ENCODE measurements around the gene OSBPL10.
"Not testable (repeated sequence)": the region's sequence is repeated elsewhere in the genome, so short reads cannot be mapped to it uniquely, and the experiment has no call there.

Gene OSBPL10

DNA sequence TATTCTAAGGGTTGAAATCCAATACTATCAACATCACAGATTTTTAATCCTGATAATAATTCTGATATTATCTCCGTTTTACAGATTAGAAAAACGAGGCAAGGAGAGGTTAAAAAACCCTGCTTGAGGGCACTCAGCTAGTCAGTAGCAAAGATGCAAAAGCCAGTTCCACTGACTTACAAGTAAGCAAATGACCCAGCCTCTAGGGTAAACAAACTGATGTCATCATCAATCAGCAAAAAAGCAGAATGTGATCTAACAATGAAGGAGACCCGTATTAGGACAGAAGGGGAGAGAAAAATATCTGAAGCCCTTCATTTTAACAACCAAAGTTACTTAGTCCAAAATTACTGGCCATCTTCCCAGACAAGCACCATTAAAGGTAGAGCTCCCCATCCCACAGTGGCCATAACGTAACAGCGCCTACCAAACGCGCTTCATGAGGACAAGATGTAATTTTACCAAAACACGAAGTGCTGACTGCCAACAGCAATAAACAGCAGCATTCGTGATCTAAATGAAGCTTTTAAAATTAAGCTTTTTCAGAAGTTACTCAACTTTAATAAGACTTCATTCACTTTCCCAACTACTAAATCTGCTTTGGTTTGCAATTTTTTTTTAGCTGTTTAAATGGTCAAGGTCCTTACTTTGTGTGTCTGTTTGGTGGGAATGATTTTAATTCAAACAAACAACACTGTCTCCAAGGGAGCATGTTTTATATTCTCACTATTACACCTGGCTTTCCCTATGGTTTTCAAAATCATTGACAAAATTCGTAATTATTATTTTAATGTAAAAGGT, 176.6 kb downstream of the OSBPL10 start:
- no peak for DNase-seq

DNA sequence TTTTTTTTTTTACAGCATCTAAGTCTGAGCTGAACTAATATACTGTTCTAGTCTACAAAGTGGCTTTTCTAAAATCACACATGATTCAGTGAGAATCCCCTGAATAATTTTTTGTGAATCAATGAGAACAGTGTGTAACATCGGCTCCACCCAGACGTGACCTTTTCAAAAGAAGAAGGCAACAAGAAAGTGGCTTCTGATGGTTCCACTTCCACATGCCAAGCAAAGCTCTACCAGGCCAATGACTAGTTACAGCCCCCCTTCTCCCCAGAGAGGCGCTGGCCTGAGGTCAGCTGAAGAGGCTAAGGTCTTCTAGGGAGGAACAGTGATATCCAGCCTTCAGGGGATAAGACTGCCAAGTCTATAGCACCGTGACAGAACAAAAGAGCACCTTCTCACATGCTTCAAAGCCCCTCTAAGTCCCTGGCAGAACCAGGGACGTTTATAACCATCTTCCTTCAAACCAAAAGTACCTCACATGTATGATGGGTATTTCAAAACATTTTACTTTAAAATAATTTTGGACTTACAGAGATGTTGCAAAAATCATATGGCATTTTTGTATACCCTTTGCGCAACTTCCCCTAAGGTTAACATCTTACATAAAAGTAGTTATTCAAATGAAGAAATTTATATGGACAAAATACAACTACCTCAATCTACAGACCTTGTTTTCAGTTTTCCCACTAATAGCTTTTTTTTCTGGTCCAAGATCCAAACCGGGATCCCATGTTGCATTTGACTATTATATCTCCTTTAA, 177.9 kb downstream of the OSBPL10 start:
- DNase-seq, result no peak

DNA sequence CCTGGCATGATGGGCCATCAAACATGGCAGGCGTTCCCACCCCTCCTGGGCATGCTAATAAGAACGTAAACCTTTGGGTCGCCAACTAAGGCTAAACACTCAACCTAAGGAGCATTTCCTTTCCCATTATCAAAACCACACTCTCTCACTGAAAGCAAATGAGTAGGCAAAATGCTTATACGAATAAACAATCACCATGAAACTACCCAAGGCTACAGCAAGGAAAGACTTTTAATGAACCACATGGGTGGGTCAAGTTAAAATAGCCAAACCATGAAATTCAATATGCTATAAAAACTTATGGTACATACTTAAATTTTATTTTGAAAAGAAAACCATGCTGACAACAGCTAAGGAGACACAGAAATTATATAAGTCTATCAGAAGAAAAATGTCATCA, 180.6 kb downstream of the OSBPL10 start:
- DNase-seq, result no peak

DNA sequence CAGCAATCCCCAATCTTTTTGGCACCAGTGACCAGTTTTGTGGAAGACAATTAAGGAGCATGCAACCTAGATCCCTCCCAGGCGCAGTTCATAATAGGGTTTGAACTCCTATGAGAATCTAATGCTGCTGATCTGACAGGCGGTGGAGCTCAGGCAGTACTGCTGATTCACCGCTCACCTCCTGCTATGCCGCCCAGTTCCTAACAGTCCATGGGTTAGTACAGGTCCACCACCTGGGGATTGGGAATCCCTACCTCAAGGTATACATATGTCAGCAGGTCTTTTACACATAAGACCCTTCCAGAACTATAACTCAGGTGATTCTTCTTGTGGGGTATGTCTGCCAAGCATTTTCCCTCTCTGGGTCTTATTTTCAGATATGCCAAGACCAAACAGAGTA, 182.2 kb downstream of the OSBPL10 start:
- no peak for DNase-seq

DNA sequence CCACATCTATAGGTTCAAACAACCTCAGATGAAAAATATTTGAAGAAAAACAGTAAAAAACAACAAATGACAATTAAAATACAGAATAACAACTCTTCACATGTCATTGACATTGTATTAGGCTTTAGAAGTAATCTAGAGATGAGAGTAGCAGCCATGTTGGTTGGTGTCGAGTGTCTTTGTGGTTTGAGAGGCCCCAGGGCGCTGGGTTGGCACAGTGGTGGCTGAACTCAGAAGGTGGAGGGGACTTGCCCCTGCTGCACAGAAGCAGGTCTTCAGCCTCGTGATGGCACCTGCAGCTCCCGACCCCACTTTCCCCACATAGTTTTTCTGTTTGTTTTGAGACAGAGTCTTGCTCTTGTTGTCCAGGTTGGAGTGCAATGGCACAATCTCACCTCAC, 187.2 kb downstream of the OSBPL10 start:
- DNase-seq, result no peak

DNA sequence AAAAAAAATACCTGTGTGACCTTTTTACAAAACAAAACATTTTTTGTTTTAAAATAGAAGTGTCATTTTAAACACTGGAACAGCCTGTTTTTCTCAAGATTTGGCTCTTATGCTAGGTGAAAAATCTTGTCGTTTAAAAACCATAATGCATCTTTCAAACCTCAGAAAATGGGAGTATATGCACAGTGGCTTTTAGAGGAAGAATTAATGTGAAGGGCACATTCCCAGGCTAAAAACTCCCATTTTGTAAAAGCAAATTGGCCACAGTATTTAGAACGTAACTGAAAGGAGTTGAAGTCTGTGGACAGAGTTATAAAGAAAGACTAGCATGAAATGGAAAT, 190.0 kb downstream of the OSBPL10 start:
- DNase-seq, result no peak

DNA sequence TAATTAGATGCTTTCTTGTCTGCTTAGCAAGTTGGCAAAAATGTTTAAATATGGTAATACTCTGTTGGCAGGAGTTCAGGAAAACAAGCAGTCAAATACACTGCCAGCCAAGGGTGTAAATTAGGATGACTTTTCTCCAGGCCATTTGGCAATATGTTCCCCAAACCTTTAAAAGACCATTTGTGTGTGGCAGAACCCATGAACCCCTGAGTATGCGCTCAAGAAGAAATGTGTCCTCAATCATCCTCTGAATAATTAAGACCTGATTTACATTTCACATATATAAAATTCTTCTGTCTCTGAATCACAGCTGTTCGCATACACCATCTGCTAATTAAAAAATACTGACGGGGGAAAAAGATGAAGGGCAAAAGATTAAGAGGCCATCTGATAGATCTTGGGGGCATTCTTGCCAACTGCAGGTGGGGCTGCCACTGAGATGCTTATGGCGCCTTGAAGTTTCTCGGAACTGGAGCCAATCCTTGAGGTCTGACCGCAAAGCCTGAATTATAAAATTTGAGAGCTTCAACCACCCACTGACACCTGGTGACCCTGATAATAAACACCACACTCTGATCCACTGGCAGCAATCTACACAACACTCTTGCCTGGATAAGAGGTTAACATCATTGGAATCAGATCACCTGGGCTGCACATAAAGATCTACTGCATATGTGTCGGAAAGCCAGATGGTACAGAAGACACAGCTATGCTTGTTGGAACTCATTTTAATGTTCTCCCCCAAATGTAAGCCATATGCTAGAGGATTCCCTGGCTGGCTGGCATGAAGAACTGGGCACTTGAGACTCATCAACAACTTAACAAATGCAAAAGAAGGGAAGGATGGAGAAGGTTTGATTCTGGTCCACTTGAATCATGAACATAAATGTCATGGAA, 190.6 kb downstream of the OSBPL10 start:
- no peak for DNase-seq

DNA sequence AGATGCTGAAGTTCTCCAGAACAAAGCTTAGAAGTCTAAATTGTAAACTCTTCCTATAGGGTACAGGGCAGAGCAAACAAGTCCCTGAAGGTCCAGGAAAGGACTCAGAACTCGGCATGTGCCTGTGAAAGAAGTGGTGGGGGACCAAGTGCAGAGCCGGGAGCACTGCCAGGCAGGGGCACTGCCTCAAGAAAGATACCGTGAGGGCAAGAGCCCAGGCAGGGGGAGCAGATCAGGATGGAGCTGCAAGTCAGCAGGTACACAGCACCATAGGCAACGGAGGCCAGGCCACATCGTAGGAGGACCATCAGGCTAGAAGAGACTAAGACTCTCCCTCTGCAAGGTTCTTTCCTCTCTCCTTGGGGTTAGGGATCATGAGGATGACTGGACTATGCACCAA, 191.6 kb downstream of the OSBPL10 start:
- no peak for DNase-seq

DNA sequence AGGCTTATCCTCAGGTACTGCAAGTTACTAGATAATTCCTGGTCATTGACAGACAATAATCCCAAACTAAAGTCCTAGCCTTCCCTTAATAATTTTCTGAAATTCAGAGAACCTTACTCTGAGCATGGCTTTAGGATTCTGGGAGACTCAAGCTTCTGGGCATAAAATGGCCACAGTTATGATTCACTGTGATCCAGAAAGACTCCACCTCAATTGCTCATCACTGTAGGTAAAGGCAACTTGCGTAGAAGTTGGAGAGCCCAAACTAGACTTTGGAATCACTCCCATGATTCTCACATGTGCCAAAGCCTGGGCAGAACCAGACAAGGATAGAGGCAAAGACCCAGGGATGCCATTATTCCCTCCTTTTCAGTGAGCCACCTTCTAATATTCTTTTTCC, 195.3 kb downstream of the OSBPL10 start:
- DNase-seq, result no peak

DNA sequence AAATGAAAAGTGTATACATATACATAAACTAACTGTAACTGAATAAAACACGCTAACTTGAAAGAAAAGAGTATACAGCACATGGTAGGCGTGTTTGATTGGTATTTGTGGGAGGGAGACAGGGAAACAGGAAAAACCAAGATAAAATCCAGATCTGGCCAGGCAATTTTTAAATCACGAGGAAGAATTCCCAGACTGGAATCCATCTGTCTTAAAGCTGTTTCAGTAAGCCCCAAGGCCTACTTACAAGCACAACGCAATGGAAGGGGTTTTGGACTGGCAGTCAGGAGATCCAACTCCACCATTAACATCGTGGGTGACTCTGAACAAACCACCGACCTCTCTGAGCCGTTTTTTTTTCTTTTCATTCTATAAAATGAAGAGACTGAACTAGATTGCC, 195.8 kb downstream of the OSBPL10 start:
- DNase-seq, result no peak

DNA sequence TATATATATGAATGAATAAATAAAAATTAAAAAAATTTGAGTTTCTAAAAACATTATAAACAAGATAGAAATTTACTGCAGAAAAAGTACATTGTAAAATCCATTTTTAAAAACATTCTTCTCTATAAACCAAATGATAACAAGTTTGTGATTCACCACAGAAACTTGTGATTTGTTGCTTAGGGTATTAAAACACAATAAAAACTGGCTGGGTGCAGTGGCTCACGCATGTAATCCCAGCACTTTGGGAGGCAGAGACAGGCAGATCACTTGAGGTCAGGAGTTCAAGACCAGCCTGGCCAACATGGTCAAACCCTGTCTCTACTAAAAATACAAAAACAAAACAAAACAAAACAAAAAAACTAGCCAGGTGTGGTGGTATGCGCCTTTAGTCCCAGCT, 197.2 kb downstream of the OSBPL10 start:
- DNase-seq, result not testable (repeated sequence)

DNA sequence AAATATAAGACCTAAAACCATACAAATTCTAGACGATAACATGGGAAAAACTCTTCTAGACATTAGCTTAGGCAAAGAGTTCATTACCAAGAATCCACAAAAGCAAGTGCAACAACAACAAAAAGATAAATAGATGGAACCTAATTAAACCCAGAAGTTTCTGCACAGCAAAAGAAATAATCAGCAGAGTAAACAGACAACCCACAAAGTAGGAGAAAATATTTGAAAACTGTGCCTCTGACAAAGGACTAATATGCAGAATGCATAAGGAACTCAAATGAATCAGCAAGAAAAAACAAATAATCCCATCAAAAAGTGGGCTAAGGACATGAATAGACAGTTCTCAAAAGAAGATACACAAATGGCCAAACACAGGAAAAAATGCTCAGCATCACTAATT, 198.8 kb downstream of the OSBPL10 start:
- not testable (repeated sequence) for DNase-seq

DNA sequence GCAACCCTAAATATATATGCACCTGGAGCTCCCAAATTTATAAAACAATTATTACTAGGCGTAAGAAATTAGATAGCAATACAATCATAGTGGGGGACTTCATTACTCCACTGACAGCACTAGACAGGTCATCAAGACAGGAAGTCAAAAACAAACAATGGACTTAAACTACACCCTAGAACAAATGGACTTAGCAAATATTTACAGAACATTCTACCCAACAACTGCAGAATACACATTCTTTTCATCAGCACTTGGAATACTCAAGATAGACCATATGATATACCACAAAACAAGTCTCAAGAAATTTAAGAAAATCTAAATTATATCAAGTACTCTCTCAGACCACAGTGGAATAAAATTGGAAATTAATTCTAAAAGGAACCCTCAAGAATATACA, 201.5 kb downstream of the OSBPL10 start:
- no peak for DNase-seq

DNA sequence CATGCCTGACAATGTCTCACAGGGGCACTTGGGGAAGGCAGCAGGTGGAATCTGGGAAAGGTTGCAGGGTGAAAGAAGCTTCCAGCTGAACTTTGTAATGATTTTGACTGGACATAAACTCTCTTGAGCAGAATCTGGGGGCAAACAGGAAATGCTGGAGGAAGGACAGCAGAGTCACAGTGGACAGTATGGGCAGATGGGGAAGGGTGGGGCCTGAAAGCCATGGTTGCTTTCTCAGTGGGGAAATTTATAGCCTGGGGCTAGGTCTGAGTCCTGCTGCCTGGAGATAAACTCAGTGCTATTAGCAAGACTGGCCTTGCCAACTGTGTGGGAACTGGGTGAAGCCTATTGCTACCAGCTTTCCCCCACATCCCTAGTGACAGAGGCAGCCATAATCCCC, 203.2 kb downstream of the OSBPL10 start:
- no peak for DNase-seq

DNA sequence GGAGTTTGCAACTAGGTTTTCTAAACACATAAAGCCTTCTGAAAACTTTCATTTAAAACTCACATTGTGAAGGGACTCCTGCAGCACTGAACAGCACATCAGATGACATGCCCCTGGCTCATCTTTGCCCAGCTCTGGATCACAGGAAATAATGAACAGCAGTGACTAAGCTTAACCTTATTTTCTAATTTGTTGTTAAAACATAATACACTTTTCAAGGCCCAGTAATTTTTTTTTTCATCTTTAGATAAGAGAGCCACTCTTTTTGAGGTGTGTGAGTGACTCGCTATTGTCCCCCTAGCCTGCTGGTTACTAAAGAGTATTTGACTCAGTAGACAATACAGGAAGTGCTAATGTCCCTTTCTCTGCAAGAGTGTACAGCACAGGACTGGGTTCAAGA, 204.0 kb downstream of the OSBPL10 start:
- DNase-seq, result no peak

DNA sequence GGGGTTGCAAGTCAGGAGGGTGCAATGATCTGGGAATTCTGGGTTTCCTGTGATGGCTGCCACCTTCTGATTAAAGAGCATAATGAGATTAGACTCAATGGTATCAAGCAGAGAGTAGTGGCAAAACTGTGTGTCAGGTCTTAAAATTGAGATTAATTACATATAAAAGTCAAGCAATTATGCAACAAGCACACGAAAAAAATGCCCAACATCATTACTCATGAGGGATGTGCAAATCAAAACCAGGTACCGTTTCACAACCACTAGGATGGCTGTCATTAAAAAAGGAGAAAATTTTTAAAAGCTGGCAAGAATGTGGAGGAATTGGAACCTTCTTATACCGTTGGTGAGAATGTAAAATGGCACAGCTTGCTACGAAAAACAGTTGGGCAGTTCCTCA, 205.0 kb downstream of the OSBPL10 start:
- no peak for DNase-seq

DNA sequence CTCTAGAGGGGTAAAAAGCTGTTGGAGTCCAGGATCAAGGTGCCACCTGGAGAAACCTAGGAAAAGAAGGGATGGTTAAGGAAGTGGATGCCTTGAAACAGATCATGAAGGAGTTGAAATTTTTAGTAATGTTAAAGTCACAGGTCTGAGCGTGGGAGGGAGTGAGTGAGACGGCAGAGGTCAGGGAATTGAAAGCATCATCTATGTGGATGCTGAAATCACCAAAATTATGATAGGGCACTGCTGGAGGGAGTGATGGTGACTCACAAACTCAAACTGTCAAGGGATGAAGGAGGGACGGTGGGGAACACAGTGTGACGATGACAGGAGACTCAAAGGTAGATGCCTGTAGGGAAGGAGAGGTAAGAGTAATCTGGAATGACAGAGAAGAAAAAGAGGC, 205.7 kb downstream of the OSBPL10 start:
- DNase-seq, result no peak

DNA sequence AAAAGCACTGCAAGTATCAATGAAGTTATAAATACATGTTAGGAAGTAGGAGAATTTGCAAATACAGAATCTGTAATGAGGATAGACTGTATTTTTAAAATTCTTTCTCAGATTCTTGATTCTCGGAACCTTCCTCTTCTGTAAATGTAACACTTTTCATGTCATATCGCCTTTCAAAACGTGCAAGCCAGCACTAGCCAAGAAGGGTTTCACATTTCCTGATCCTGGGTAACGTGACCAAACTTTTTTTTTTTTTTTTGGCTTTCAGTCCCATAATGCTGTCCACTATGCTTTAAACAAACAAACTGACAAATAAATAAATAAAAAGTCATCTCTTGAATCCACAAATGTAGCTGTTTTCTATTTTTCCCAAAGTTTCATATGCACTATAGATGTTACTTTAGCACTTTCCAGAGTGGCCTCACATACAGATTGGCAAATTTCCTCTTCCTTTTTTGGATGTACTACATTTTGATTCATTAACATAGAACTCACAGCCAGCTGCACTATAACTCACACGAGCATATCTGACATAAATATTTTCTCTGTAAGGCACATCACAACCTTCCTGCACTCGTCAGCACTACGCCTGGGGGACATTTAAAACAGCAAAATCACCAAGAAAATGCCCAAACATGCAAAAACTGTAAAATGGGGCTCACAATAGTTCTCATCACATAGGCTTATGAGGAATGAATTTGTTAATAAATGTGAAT, 208.1 kb downstream of the OSBPL10 start:
- no peak for DNase-seq

DNA sequence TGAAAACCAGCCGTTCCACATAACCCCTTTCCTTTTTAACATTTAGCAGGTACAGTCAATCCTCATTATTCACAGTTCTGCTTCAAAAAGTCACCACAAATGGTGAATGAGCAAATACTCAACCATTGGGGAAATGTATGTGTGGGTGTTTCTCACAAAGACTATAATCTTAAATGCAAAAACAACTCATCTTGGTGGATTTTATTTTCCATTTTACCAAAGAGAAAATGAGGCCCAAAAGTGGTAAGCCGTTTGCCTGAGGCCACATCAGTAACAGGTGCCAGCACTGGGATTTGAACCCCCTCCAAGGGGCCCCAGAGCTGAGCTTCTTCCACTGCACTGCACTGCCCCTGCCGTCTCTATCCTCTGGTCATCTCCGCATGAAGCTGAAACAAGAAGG, 208.8 kb downstream of the OSBPL10 start:
- DNase-seq, result no peak

DNA sequence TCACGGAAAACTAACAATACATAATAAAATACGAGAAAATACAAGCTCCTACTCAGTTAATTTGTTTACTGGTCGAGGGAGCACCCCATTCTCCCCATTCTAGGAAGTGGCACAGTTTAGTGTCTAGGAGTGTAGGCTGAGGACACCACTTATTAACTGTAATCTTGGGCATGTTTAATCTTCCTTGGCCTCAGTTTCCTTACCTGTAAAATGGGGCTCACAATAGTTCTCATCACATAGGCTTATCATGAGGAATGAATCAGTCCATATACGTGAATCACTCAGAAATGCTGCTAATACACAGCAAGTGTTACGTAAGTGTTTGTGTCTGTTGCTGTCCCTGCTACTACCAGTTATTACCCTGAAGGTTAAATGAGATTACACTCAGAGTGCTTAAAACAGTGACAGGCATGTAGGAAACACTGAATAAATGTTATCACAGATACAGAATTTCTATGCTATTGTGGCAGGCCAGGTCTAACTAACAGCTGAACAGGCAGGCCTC, 210.2 kb downstream of the OSBPL10 start:
- DNase-seq, result no peak

DNA sequence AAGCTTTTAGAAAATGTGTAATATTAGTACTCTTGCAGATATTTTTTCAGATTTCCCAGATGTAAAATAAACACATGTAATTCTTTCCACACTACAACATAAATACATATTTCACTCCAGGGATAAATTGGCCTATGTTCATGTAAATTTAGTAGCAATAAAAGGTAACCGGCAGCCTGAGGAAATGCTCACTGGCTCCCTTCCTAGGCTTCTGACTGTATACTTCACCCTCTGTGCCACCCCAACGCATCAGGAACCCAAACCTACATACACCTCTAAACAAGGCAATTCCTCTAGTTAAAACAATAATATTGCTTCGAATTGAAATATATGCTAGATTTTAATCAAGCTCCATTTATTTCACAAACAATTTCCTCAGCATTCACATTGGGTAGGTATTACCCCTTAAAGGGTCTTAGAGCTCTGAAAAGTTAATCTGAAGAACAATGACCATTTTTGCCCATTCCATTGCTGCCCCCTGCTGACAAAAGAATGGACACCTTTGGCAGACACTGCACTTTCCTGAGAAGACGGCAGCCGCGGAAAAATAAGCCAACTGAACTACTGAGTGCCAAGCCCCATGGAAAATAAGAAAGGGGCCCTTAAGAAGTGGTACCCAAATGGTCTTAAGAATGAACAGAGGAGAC, 212.5 kb downstream of the OSBPL10 start:
- DNase-seq, result peak in 5 of 6 experiments; percentile 6 to 61 (median 31)

DNA sequence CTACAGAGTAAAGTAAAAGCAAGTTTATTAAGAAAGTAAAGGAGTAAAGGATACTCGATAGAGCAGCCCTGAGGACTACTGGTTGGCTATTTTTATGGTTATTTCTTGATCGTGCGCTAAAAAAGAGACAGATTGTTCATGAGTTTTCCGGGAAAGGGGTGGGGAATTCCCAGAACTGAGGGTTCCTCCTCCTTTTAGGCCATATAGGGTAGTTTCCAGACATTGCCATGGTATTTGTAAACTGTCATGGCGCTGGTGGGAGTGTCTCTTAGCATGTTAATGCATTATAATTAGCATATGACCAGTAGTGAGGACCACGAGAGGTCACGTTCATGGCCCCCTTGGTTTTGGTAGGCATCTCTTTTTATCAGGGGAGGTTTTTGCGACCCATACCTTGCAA, 213.1 kb downstream of the OSBPL10 start:
- no peak for DNase-seq

Measured in stimulated activated naive CD4-positive, alpha-beta T cell (primary cell).